ENCODE measurements around the gene PSMD8. TPM values are rescaled to one million over a fixed set of nuclear protein-coding genes. Genes with fewer than 3 reads are reported as not detected.
"Not testable (repeated sequence)": the region's sequence is repeated elsewhere in the genome, so short reads cannot be mapped to it uniquely, and the experiment has no call there.

Gene PSMD8
- total RNA-seq, 1 donor, result 88.1 TPM

DNA sequence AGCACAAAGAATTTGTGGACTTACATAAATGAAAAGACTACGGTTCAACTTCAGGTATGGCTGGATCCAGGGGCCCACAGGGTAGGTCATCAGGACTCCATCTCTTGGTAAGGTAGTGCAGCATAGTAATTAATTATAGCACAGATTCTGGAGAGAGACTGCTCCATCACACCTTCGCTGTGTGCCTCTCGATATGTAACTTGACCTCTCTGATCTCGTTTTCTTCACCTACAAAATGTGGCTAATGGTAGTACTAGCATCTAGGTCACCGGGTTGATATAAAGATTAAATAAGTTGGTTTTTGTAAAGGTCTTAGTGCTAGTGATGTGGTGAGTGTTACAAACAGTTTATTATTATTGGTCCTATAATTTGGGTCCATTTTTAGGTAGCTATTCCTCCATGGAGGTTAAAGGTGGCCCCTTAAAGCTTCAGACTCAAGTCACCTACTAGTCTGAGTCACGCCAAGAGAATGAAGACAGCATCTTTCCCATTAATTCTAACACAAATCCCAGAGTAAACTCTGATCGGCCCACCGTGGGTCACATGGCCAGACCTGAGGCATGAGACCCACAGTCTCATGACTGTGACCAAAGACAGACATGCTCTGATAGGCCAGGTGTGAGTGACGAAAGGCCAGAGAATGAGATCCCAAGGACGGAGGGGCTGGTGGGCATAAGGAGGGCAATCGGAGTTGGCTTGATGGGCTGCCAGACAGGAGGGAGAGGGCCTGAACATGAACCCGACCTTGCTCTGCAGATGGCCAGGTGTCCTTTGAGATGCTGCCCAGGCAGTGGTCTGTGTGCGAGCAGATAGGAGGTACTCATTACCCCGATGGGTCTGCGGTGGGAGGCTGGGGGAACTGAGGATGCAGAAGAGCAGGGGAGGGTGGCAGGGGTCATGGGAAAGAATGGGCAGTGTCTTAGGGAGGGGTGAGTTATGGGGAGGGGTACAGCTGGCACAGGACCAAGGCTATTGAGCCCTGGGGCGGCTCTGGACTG, 18.3 kb upstream of the PSMD8 start:
- Histone ChIP-seq H3K4me1 (ENCODE audit: insufficient read depth, low read length) (no peaks in the 10 kb centered on the region), H3K27me3 (ENCODE audit: insufficient read depth, low read length) (no peaks in the 10 kb centered on the region), H3K4me3 (ENCODE audit: low read length) (no peak overlapping the region), H3K9me3 (ENCODE audit: low read depth, low read length) (no peaks in the 10 kb centered on the region)

DNA sequence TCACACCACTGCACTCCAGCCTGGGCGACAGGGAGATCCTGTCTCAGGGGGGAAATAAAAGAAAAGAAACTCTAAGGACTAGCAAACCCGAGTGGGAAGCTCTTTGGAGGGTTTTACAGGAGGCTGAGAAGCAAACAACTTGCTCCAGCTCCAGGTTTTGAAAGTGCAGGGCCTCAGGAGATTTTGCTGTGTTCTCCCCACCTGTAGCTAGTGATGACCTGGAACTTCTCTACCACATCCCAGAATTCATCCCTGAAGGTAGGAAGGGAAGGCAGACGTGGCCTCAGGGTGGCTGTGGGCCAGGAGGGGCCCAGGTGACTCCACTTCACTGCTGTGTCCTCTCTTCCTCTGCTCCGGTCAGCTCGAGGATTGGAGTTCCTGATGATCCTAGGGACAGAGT, 16.3 kb upstream of the PSMD8 start:
- Histone ChIP-seq H3K4me3 (ENCODE audit: low read length) (no peak overlapping the region), H3K9me3 (ENCODE audit: low read depth, low read length) (no peaks in the 10 kb centered on the region), H3K27me3 (ENCODE audit: insufficient read depth, low read length) (no peaks in the 10 kb centered on the region), H3K4me1 (ENCODE audit: insufficient read depth, low read length) (peaks cover 16% of the 10 kb centered on the region)

DNA sequence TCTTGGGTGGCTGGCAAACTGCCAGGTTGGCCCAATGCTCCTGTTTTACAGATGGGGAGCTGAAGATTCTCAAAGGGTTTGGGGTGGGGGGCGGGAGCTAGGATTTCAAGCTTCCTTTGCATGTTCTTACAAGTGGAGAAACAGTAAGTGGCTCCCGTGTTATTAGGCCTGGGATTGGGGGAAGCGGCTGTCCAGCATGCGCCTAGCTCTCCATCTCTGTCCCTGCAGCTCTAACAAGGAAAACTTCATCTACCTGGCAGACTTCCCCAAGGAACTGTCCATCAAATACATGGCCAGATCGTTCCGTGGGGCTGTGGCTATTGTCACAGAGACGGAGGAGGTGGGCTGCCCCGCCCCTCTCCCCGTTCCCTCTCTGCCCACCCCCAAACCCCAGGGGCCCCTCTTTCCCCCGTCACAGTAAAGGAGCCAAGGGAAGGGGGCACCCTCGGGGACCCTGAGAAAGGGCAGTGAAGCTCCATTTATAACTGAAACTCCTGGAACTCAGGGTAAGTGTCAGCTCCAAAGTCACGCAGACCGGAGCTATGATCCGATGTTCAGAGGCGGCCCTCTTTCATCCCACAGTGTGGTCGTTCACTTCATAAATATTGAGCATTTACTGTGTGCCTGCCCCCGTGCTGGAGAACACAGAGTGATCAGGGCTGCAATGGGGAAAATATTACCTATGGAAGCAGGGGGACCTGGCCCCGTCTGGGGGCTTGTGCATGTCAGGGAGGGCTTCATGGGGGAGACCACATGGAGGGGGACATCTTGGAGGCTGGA, 14.9 kb upstream of the PSMD8 start:
- peaks cover 17% of the 10 kb centered on the region for H3K4me1 ChIP-seq (ENCODE audit: insufficient read depth, low read length)
- no peak overlapping the region for H3K4me3 ChIP-seq (ENCODE audit: low read length)
- H3K27me3 ChIP-seq (ENCODE audit: insufficient read depth, low read length), result no peaks in the 10 kb centered on the region
- H3K9me3 ChIP-seq (ENCODE audit: low read depth, low read length), result no peaks in the 10 kb centered on the region

DNA sequence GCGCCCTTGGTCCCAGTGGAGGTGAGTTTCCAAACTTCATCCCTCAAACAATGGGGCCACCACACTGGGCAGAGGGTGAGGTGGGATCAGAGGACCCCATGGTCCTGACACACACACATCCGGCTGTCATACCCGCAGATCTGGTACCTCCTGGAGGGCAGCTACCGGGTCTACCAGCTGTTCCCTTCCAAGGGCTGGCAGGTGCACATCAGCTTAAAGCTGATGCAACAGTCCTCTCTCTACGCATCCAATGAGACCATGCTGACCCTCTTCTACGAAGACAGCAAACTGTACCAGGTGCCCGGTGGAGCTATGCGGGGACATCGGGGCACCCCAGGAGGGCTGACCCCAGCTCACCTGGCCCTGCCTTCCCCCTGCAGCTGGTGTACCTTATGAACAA, 14.0 kb upstream of the PSMD8 start:
- H3K9me3 ChIP-seq (ENCODE audit: low read depth, low read length), result no peaks in the 10 kb centered on the region

DNA sequence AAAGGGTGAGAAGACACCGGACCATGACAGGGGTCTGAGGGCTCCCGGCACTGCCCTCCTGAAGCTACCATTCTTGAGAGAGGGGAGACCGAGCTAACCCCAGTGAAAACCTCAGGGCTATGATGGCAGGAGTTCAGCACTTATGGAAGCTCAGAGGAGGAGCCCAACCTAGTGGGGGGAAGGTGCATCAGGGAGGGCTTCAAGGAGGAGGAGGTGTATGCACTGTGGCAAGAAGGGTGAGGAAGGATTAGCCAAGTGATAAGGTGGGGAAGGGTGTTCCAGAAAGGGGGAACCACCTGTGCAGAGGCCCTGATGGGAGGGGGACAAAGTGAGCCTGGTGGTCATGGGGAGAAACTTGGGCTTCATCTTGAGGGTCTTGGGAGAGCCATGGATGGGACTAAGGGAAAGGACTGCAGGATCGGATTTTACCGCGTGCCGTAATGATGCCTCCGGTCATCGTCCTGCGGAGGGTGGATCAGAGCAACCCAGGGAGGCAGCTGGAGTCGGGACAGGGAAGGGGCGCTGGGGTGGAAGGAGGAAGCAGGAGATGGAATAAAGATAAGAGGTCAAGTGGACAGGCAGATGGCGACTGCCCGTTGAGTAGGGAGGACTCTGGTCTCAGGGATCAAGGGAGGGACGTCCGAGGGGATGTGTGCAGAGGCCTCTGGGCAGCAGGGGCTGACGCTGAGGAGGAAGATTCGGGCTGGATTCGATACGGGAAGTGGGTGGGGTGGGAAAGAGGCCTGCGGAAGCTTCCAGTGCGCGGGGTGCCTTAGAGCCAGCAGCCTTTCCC, 13.3 kb upstream of the PSMD8 start:
- Histone ChIP-seq H3K9me3 (ENCODE audit: low read depth, low read length) (no peaks in the 10 kb centered on the region), H3K4me3 (ENCODE audit: low read length) (peak overlapping the region; percentile 42), H3K4me1 (ENCODE audit: insufficient read depth, low read length) (peaks cover 17% of the 10 kb centered on the region), H3K27me3 (ENCODE audit: insufficient read depth, low read length) (no peaks in the 10 kb centered on the region)

More for the DNA sequence above, 14.0 kb upstream of the PSMD8 start:
- Histone ChIP-seq H3K4me3 (ENCODE audit: low read length) (no peak overlapping the region), H3K27me3 (ENCODE audit: insufficient read depth, low read length) (no peaks in the 10 kb centered on the region), H3K4me1 (ENCODE audit: insufficient read depth, low read length) (peaks cover 17% of the 10 kb centered on the region)

DNA sequence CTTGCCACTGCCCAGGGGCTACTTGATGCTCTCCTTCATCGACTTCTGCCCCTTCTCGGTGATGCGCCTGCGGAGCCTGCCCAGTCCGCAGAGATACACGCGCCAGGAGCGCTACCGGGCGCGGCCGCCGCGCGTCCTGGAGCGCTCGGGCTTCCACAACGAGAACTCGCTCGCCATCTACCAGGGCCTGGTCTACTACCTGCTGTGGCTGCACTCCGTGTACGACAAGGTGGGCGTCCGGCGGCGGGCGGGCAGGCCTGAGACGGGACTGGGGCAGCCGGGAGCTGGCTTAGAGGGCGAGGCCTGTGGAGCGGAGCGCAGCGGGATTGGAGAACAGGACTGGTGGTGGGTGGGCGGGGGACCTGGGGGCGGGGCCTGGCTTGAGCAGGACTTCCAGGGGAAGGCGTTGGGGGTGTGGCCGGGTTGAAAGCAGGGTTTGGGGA, 12.7 kb upstream of the PSMD8 start:
- H3K27me3 ChIP-seq (ENCODE audit: insufficient read depth, low read length), result no peaks in the 10 kb centered on the region
- H3K9me3 ChIP-seq (ENCODE audit: low read depth, low read length), result no peaks in the 10 kb centered on the region
- peak overlapping the region; percentile 42 for H3K4me3 ChIP-seq (ENCODE audit: low read length)
- peaks cover 17% of the 10 kb centered on the region for H3K4me1 ChIP-seq (ENCODE audit: insufficient read depth, low read length)

DNA sequence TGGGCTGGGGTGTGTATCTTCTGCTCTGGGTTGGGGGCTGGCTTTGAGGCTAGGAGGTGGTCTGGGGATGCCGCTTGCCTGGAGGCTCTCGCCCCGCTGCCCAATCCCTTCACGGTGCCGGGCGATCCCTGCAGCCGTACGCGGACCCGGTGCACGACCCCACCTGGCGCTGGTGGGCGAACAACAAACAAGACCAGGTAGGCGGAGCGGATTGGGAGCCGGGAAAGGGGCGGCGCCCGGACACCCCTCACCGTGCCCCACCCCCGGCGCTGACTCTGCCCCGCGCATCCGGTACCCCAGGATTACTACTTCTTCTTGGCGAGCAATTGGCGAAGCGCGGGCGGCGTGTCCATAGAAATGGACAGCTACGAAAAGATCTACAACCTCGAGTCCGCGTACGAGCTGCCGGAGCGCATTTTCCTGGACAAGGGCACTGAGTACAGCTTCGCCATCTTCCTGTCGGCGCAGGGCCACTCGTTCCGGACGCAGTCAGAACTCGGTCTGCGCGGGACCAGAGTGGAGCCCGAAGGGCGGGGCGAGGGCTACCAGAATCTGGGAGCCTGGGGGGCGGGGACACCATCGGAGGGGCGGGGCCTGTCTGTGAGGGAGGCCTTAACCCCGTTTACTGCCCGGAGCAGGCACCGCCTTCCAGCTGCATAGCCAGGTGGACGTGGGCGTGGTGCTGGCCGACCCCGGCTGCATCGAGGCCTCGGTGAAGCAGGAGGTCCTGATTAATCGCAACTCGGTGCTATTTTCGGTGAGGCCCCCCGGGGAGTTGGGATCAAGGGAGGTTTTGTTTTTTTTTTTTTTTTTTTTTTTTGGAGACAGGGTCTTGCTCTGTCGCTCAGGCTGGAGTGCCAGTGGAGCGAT, 12.1 kb upstream of the PSMD8 start:
- peaks cover 17% of the 10 kb centered on the region for H3K4me1 ChIP-seq (ENCODE audit: insufficient read depth, low read length)
- no peaks in the 10 kb centered on the region for H3K9me3 ChIP-seq (ENCODE audit: low read depth, low read length)
- peak overlapping the region; percentile 42 for H3K4me3 ChIP-seq (ENCODE audit: low read length)
- no peaks in the 10 kb centered on the region for H3K27me3 ChIP-seq (ENCODE audit: insufficient read depth, low read length)

DNA sequence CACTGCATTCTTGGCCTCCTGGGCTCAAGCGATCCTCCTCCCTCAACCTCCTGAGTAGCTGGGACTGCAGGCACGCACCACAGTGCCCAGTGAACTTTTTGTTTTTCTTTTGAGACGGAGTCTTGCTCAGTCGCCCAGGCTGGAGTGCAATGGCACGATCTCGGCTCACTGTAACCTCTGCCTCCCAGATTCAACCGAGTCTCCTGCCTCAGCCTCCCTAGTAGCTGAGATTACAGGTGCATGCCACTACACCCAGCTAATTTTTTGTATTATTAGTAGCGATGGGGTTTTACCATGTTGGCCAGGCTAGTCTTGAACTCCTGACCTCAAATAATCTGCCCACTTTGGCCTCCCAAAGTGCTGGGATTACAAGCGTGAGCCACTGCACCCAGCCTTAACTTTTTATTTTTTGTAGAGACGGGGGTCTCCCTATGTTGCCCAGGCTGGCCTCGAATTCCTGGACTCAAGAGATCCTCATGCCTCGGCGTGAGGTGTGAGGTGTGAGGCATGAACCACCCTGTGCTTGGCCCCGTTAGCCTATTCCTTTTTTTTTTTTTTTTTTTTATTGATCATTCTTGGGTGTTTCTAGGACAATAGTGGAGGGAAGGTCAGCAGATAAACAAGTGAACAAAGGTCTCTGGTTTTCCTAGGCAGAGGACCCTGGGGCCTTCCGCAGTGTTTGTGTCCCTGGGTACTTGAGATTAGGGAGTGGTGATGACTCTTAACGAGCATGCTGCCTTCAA, 11.3 kb upstream of the PSMD8 start:
- peaks cover 17% of the 10 kb centered on the region for H3K4me1 ChIP-seq (ENCODE audit: insufficient read depth, low read length)
- H3K27me3 ChIP-seq (ENCODE audit: insufficient read depth, low read length); H3K4me3 ChIP-seq (ENCODE audit: low read length); H3K9me3 ChIP-seq (ENCODE audit: low read depth, low read length): not testable (repeated sequence)

DNA sequence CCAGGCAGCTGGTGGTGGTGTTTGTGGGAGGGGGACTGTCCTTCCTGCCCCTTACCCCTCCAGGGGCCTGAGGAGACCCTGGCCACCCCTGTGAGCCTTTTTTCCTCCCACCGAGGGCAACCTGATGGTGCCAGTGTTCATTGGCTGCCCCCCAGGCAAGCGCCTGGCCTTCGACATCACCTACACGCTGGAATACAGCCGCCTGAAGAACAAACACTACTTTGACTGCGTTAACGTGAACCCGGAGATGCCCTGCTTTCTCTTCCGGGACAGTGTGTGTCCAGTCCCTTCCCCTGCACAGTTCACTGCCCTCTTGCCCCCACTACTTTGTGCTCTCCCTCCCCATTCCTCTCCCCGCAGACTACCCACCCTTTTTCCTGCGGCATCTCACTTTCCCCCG, 7.3 kb upstream of the PSMD8 start:
- H3K9me3 ChIP-seq (ENCODE audit: low read depth, low read length), result no peaks in the 10 kb centered on the region
- no peaks in the 10 kb centered on the region for H3K27me3 ChIP-seq (ENCODE audit: insufficient read depth, low read length)
- H3K4me3 ChIP-seq (ENCODE audit: low read length), result no peak overlapping the region
- H3K4me1 ChIP-seq (ENCODE audit: insufficient read depth, low read length), result peaks cover 12% of the 10 kb centered on the region

DNA sequence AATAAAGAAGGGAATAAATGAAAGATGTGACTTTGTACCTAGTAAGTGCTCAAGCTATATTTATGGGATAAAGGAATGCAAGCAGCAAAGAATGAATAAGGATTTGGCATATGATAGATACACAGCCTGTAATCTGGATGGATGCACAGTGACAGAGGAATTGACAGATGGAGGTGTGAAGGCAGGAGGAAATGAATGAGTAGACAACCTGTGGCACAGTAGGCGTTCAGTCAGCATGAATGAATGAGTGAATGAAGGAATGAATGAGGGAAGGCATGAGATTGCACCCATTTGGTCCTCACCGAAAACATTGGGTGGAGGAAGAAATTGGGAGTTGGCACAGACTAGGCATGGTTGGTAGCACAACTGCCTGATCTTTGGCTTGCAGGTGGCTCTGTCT, 4.8 kb upstream of the PSMD8 start:
- Histone ChIP-seq H3K27me3 (ENCODE audit: insufficient read depth, low read length) (no peaks in the 10 kb centered on the region), H3K4me1 (ENCODE audit: insufficient read depth, low read length) (peaks cover 7% of the 10 kb centered on the region)

DNA sequence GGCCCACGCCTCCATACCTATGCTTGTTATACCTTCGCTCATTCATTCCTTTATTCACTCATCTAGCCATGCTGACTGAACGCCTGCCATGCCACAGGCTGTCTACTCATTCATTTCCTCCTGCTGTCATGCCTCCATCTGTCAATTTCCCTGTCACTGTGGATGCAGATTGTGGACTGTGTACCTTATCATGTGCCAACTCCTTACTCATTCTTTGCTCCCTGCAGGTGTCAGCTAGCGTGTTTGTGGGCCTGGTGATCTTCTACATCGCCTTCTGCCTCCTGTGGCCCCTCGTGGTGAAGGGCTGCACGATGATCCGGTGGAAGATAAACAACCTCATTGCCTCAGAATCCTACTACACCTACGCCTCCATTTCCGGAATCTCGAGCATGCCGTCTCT, 4.1 kb upstream of the PSMD8 start:
- Histone ChIP-seq H3K4me1 (ENCODE audit: insufficient read depth, low read length) (peaks cover 10% of the 10 kb centered on the region), H3K4me3 (ENCODE audit: low read length) (no peak overlapping the region), H3K27me3 (ENCODE audit: insufficient read depth, low read length) (no peaks in the 10 kb centered on the region), H3K9me3 (ENCODE audit: low read depth, low read length) (no peaks in the 10 kb centered on the region)

More for the DNA sequence above, 4.8 kb upstream of the PSMD8 start:
- no peak overlapping the region for H3K4me3 ChIP-seq (ENCODE audit: low read length)
- no peaks in the 10 kb centered on the region for H3K9me3 ChIP-seq (ENCODE audit: low read depth, low read length)

DNA sequence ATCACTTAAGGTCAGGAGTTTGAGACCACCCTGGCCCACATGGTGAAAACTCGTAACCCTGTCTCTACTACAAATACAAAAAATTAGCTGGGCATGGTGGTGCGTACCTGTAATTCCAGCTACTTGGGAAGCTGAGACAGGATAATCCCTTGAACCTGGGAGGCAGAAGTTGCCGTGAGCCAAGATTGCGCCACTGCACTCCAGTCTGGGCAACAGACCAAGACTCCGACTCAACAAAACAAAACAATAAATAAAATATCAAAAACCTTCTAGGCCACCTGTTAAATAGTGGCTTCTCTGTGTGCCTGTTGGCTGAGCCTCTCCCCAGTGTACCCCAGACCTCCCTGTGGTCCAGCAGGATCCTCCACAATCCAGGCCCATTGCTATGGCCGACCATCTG, 3.3 kb upstream of the PSMD8 start:
- no peaks in the 10 kb centered on the region for H3K27me3 ChIP-seq (ENCODE audit: insufficient read depth, low read length)
- peaks cover 17% of the 10 kb centered on the region for H3K4me1 ChIP-seq (ENCODE audit: insufficient read depth, low read length)
- no peak overlapping the region for H3K4me3 ChIP-seq (ENCODE audit: low read length)
- H3K9me3 ChIP-seq (ENCODE audit: low read depth, low read length), result no peaks in the 10 kb centered on the region

DNA sequence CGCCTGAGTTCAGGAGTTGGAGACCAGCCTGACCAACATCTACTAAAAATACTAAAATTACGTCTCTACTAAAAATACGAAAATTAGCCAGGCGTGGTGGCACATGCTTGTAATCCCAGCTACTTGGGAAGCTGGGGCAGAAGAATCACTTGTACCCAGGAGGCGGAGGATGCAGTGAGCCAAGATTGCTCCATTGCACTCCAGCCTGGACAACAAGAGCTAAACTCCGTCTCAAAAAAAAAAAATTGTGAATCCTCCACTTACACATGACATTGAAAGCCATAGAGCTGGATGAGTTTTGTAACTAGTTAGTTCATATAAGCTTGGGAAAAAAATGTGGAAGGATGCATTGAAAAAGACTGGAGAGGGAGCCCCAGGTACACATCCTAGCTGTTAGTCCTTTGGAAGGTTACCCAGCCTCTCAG, 452 bp upstream of the PSMD8 start:
- H3K9me3 ChIP-seq (ENCODE audit: low read depth, low read length), result no peaks in the 10 kb centered on the region
- no peaks in the 10 kb centered on the region for H3K27me3 ChIP-seq (ENCODE audit: insufficient read depth, low read length)
- H3K4me3 ChIP-seq (ENCODE audit: low read length), result peak overlapping the region; percentile 91
- H3K4me1 ChIP-seq (ENCODE audit: insufficient read depth, low read length), result peaks cover 25% of the 10 kb centered on the region

Measured in mononuclear cell (primary cell).